Suprapubic skin (tissue), 4 donors: Measurements from ENCODE around the gene TANC1. TPM values are rescaled to one million over a fixed set of nuclear protein-coding genes. Genes with fewer than 3 reads are reported as not detected.

ENCODE experiments used
- DNase-seq, 2 donors: peaks; one replicate each; pipeline ENCODE4 v3.0.0-alpha.2; 2019; ENCODE audit warnings: low spot score in 2 of 2
- H3K27ac ChIP-seq: fragments of 200-600 bp; sonication (generic); one replicate; pipeline ENCODE4 v1.5.1; 2019
- H3K27me3 ChIP-seq: fragments of 200-600 bp; sonication (generic); one replicate; pipeline ENCODE4 v1.5.1; 2019
- H3K36me3 ChIP-seq: fragments of 200-600 bp; sonication (generic); one replicate; pipeline ENCODE4 v1.5.1; 2019
- H3K4me1 ChIP-seq: fragments of 200-600 bp; sonication (generic); one replicate; pipeline ENCODE4 v1.5.1; 2019
- H3K4me3 ChIP-seq: fragments of 200-600 bp; sonication (generic); one replicate; pipeline ENCODE4 v1.5.1; 2019; ENCODE audit warnings: mild to moderate bottlenecking
- H3K9me3 ChIP-seq: fragments of 200-600 bp; sonication (generic); one replicate; pipeline ENCODE4 v1.5.1; 2019
- EP300 ChIP-seq: sonication (generic); formaldehyde crosslinking; IDR thresholded peaks from one replicate; pipeline ENCODE4 v1.6.1; 2017; ENCODE audit warnings: antibody characterized with exemption
- POLR2A ChIP-seq, 2 donors: fragments of 450-650 bp; IDR thresholded peaks; one replicate each; pipeline ENCODE4 v1.6.1; 2017; ENCODE audit warnings: antibody characterized with exemption in 2 of 2, mild to moderate bottlenecking in 2 of 2, moderate library complexity in 2 of 2
- POLR2AphosphoS5 ChIP-seq, 3 donors: sonication (generic); formaldehyde crosslinking; IDR thresholded peaks; one replicate each; pipeline ENCODE4 v1.6.1; 2017; ENCODE audit warnings: antibody characterized with exemption in 3 of 3
- WGBS: methylation state at CpG from one replicate; pipeline ENCODE4 v1.1.5; 2018; 5-methylcytosine and 5-hydroxymethylcytosine counted together
- total RNA-seq, 4 donors: library from RNA; depleted of rRNA; stranded (reverse); fragments of >200 nt; gene quantifications; one replicate each; pipeline ENCODE4 v1.1.0, GENCODE V29; 2016
- TF ChIP-seq, protein P1 (sequence below), 2 donors: fragments of 200-600 bp in 1 of 2; fragments of 450-650 bp in 1 of 2; sonication (generic) in 1 of 2; IDR thresholded peaks; one replicate each; pipeline ENCODE4 v1.5.1; 2016 to 2019; ENCODE audit warnings: antibody characterized with exemption in 2 of 2, mild to moderate bottlenecking in 1 of 2, moderate library complexity in 1 of 2

TANC1 gene
- total RNA-seq, 4 donors from 2014 or later, result 57.6 to 260 (median 88.3) TPM

GRCh38 chr2:159177957-159178356 lies 209.5 kb downstream of the TANC1 start:
- Histone ChIP-seq H3K27ac (no peak overlapping the region), H3K4me1 (peaks cover 3% of the 10 kb centered on the region), H3K4me3 (no peak overlapping the region), H3K9me3 (no peaks in the 10 kb centered on the region), H3K36me3 (peaks cover 67% of the 10 kb centered on the region), H3K27me3 (no peaks in the 10 kb centered on the region)
- DNase-seq, result no peak
- TF ChIP-seq, protein P1, sequence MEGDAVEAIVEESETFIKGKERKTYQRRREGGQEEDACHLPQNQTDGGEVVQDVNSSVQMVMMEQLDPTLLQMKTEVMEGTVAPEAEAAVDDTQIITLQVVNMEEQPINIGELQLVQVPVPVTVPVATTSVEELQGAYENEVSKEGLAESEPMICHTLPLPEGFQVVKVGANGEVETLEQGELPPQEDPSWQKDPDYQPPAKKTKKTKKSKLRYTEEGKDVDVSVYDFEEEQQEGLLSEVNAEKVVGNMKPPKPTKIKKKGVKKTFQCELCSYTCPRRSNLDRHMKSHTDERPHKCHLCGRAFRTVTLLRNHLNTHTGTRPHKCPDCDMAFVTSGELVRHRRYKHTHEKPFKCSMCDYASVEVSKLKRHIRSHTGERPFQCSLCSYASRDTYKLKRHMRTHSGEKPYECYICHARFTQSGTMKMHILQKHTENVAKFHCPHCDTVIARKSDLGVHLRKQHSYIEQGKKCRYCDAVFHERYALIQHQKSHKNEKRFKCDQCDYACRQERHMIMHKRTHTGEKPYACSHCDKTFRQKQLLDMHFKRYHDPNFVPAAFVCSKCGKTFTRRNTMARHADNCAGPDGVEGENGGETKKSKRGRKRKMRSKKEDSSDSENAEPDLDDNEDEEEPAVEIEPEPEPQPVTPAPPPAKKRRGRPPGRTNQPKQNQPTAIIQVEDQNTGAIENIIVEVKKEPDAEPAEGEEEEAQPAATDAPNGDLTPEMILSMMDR (IDR thresholded peaks at IDR 0.05), result no peak
- TF ChIP-seq POLR2AphosphoS5 (IDR thresholded peaks at IDR 0.05), result no peak
- 81% methylated on average over 7 of the region's 7 CpGs for WGBS

DNA sequence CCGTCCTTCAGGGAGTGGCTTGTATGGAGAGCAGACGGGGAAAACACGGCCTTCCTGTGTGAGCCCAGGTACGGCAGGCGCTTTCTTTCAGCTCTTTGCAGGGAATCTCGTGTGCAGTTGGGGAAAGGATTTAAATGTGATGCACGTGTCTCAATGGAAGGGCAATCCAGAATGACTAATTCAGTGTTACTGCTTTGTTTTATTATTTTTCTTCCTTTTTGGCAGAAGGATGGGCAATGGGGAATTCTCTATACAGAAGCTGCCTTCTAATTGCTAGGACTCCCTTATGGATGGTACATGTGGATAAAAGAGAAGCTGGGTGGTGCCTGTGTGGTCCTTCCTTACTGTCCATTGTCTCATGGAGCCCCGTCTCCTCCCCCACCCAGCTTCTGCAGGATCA lies 210.7 kb downstream of the TANC1 start:
- 72% methylated on average over 8 of the region's 8 CpGs for WGBS
- Histone ChIP-seq H3K27ac (no peak overlapping the region), H3K36me3 (peaks cover 56% of the 10 kb centered on the region), H3K4me1 (peaks cover 5% of the 10 kb centered on the region), H3K27me3 (no peaks in the 10 kb centered on the region), H3K4me3 (no peak overlapping the region), H3K9me3 (no peaks in the 10 kb centered on the region)
- no peak for TF ChIP-seq POLR2AphosphoS5 (IDR thresholded peaks at IDR 0.05)
- no peak for TF ChIP-seq POLR2A (IDR thresholded peaks at IDR 0.05)
- no peak for TF ChIP-seq EP300
- TF ChIP-seq, protein P1 (IDR thresholded peaks at IDR 0.05), result no peak
- DNase-seq, result no peak

- Histone ChIP-seq H3K9me3 (no peaks in the 10 kb centered on the region), H3K4me3 (no peak overlapping the region), H3K27ac (no peak overlapping the region), H3K27me3 (no peaks in the 10 kb centered on the region), H3K4me1 (peaks cover 5% of the 10 kb centered on the region), H3K36me3 (peaks cover 50% of the 10 kb centered on the region)
- DNase-seq, result no peak
- 88% methylated on average over 4 of the region's 4 CpGs for WGBS
- TF ChIP-seq EP300 (no peak), POLR2A (IDR thresholded peaks at IDR 0.05) (no peak), POLR2AphosphoS5 (IDR thresholded peaks at IDR 0.05) (no peak)
- TF ChIP-seq, protein P1 (IDR thresholded peaks at IDR 0.05), result no peak
These were observed 211.3 kb downstream of the TANC1 start for GRCh38 chr2:159179696-159180095.

GRCh38 chr2:159183346-159183745 lies 214.9 kb downstream of the TANC1 start:
- Histone ChIP-seq H3K4me1 (peaks cover 5% of the 10 kb centered on the region), H3K27me3 (no peaks in the 10 kb centered on the region), H3K27ac (no peak overlapping the region), H3K9me3 (no peaks in the 10 kb centered on the region), H3K36me3 (peaks cover 36% of the 10 kb centered on the region), H3K4me3 (no peak overlapping the region)
- WGBS, result 72% methylated on average over 9 of the region's 9 CpGs
- no peak for TF ChIP-seq POLR2A (IDR thresholded peaks at IDR 0.05)
- TF ChIP-seq, protein P1 (IDR thresholded peaks at IDR 0.05), result no peak
- no peak for TF ChIP-seq EP300
- no peak for TF ChIP-seq POLR2AphosphoS5 (IDR thresholded peaks at IDR 0.05)
- no peak for DNase-seq

- no peaks in the 10 kb centered on the region for H3K27me3 ChIP-seq
- H3K36me3 ChIP-seq, result peaks cover 29% of the 10 kb centered on the region
- TF ChIP-seq, protein P1 (IDR thresholded peaks at IDR 0.05), result no peak
- no peak for TF ChIP-seq POLR2AphosphoS5 (IDR thresholded peaks at IDR 0.05)
- TF ChIP-seq EP300, result no peak
- TF ChIP-seq POLR2A (IDR thresholded peaks at IDR 0.05), result no peak
- no peak for DNase-seq
- peaks cover 5% of the 10 kb centered on the region for H3K4me1 ChIP-seq
- no peak overlapping the region for H3K27ac ChIP-seq
- H3K9me3 ChIP-seq, result no peaks in the 10 kb centered on the region
- no peak overlapping the region for H3K4me3 ChIP-seq
- 87% methylated on average over 14 of the region's 14 CpGs for WGBS
These were observed 217.1 kb downstream of the TANC1 start for GRCh38 chr2:159185401-159186130.
